Liver (tissue), 9 donors: ENCODE measurements around the gene PXYLP1. TPM values are rescaled to one million over a fixed set of nuclear protein-coding genes. Genes with fewer than 3 reads are reported as not detected.

Experiments
- DNase-seq: peaks from one replicate; pipeline ENCODE4 v3.0.0-alpha.2; 2017; ENCODE audit warnings: low spot score
- H3K27ac ChIP-seq, 2 donors: one replicate each; pipeline ENCODE4 v1.7.0; 2013; ENCODE audit warnings: inconsistent platforms in 2 of 2, low read length in 2 of 2, control low read depth in 1 of 2, low read depth in 1 of 2, mild to moderate bottlenecking in 1 of 2
- H3K27me3 ChIP-seq, 4 donors: one replicate each; pipeline versions ENCODE4 v1.6.1 to v1.7.0; 2013; ENCODE audit warnings: low read length in 3 of 4, inconsistent platforms in 1 of 4, mild to moderate bottlenecking in 1 of 4, moderate library complexity in 1 of 4; ENCODE audit not compliant: control insufficient read depth in 4 of 4, insufficient read depth in 4 of 4
- H3K36me3 ChIP-seq, 4 donors: one replicate each; pipeline versions ENCODE4 v1.6.1 to v1.7.0; 2013; ENCODE audit warnings: low read length in 3 of 4, mild to moderate bottlenecking in 3 of 4, low read depth in 1 of 4, moderate library complexity in 1 of 4; ENCODE audit not compliant: control insufficient read depth in 4 of 4, insufficient read depth in 3 of 4
- H3K4me1 ChIP-seq, 4 donors: one replicate each; pipeline versions ENCODE4 v1.6.1 to v1.7.0; 2013; ENCODE audit warnings: low read length in 3 of 4, mild to moderate bottlenecking in 3 of 4, moderate library complexity in 1 of 4; ENCODE audit not compliant: control insufficient read depth in 4 of 4, insufficient read depth in 4 of 4
- H3K4me3 ChIP-seq, 3 donors: one replicate each; pipeline versions ENCODE4 v1.6.1 to v1.7.0; 2013; ENCODE audit warnings: low read length in 3 of 3, control low read depth in 1 of 3, low read depth in 1 of 3, mild to moderate bottlenecking in 1 of 3
- H3K9ac ChIP-seq, 2 donors: one replicate each; pipeline ENCODE4 v1.7.0; 2013; ENCODE audit warnings: low read length in 2 of 2, mild to moderate bottlenecking in 2 of 2, moderate library complexity in 2 of 2, control low read depth in 1 of 2, low read depth in 1 of 2
- H3K9me3 ChIP-seq, 4 donors: one replicate each; pipeline versions ENCODE4 v1.6.1 to v1.7.0; 2013; ENCODE audit warnings: low read length in 3 of 4; ENCODE audit not compliant: control insufficient read depth in 4 of 4
- FOXA1 ChIP-seq: IDR thresholded peaks from 2 replicates; pipeline ENCODE4 v1.6.1; 2016; ENCODE audit warnings: antibody characterized with exemption
- GABPA ChIP-seq, 2 donors: IDR thresholded peaks in 1 of 2; conservative IDR thresholded peaks in 1 of 2; 2 replicates each; pipeline ENCODE4 v1.6.1; 2016; ENCODE audit warnings: antibody characterized with exemption in 2 of 2, mild to moderate bottlenecking in 1 of 2, moderate library complexity in 1 of 2
- HNF4A ChIP-seq, 2 donors: conservative IDR thresholded peaks; 2 replicates each; pipeline ENCODE4 v1.6.1; 2016; ENCODE audit warnings: antibody characterized with exemption in 2 of 2, mild to moderate bottlenecking in 2 of 2
- HNF4G ChIP-seq: IDR thresholded peaks from 2 replicates; pipeline ENCODE4 v1.6.1; 2016; ENCODE audit warnings: antibody characterized with exemption
- JUND ChIP-seq, 2 donors: IDR thresholded peaks; 2 replicates each; pipeline ENCODE4 v1.6.1; 2016; ENCODE audit warnings: antibody characterized with exemption in 2 of 2
- RAD21 ChIP-seq, 2 donors: IDR thresholded peaks; 2 replicates each; pipeline ENCODE4 v1.6.1; 2016; ENCODE audit warnings: antibody characterized with exemption in 2 of 2, mild to moderate bottlenecking in 2 of 2
- RXRA ChIP-seq, 2 donors: IDR thresholded peaks; 2 replicates each; pipeline ENCODE4 v1.6.1; 2017 to 2018; ENCODE audit warnings: antibody characterized with exemption in 2 of 2, mild to moderate bottlenecking in 1 of 2
- SP1 ChIP-seq: IDR thresholded peaks from 2 replicates; pipeline ENCODE4 v1.6.1; 2018; ENCODE audit warnings: antibody characterized with exemption, mild to moderate bottlenecking
- TAF1 ChIP-seq: conservative IDR thresholded peaks from 2 replicates; pipeline ENCODE4 v1.6.1; 2016; ENCODE audit warnings: antibody characterized with exemption, mild to moderate bottlenecking
- YY1 ChIP-seq: IDR thresholded peaks from 2 replicates; pipeline ENCODE4 v1.6.1; 2016; ENCODE audit warnings: antibody characterized with exemption, mild to moderate bottlenecking
- WGBS: extraction: QIAGEN DNeasy Blood & Tissue Kit; methylation state at CpG from one replicate; pipeline ENCODE4 v1.1.7; 2013; 5-methylcytosine and 5-hydroxymethylcytosine counted together
- polyA plus RNA-seq, 2 donors: library from polyadenylated mRNA; stranded (reverse) in 1 of 2; unstranded in 1 of 2; fragments of 200-250 nt in 1 of 2; fragments of >200 nt in 1 of 2; fragmentation: Nextera tagmentation in 1 of 2; extraction: Ambion mirVana in 1 of 2; gene quantifications; one replicate each; pipeline versions ENCODE4 v1.2.1 to v1.2.3, GENCODE V29; 2013 to 2015
- total RNA-seq, 2 donors: library from RNA; depleted of rRNA; stranded (reverse); fragments of >200 nt; gene quantifications; one replicate each; pipeline ENCODE4 v1.2.3, GENCODE V29; 2014
- TF ChIP-seq, protein P1 (sequence below): IDR thresholded peaks from 2 replicates; pipeline ENCODE4 v1.6.1; 2016; ENCODE audit warnings: antibody characterized with exemption
- TF ChIP-seq, protein P2 (sequence below): IDR thresholded peaks from 2 replicates; pipeline ENCODE4 v1.6.1; 2016; ENCODE audit warnings: antibody characterized with exemption
- TF ChIP-seq, protein P3 (sequence below): IDR thresholded peaks from 2 replicates; pipeline ENCODE4 v1.6.1; 2016; ENCODE audit warnings: antibody characterized with exemption, mild to moderate bottlenecking
- TF ChIP-seq, protein P4 (sequence below): fragments of 150-350 bp; IDR thresholded peaks from 2 replicates; pipeline ENCODE4 v1.5.1; 2017; ENCODE audit warnings: improper control_type of control experiment, low read depth, low read length; ENCODE audit not compliant: missing input control
- donor health status: healthy.
- donor health status: healthy.
- donor health status: healthy.
- donor health status: healthy.
- donor health status: healthy.

The PXYLP1 gene
- total and polyA plus RNA-seq, 4 donors = 1.1 to 5.3 (median 3.1) TPM

DNA sequence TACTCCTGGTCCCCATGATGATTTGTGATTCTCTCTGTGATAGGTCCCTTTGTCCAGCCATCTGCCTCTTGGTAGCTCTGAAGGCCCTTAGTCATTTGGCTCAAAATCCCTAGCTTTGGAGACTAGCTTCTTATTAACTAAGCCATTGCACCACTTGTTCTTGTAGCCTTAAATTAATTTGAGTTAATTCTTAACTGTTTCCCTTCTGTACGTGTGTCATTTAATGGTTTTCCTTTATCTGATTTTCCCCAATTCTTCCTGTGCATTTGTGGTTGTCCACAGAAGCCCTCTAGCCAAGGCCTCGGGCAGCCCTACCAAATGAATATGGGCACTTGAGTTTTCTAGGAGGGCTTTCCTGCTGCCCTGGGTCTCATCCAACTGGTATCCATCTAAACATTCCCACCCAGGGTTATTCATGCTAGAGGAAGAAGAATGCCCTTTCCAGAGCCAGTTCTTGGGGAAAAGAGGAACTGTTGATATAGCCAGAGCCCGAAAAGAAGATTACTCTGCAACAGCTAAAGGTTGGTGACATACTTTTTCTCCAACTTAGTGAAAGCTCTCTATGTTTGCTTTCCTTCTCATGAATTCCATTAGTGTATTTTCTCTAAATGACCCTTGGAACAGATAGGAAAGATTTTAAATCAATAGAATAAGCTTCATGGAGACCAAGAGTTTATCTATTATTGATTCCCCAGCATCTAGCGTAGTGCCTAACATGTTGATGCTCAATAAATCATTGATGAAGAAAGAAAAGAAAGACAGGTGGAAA is 92.5 kb downstream of the PXYLP1 start:
- no peaks in the 10 kb centered on the region for H3K27me3 ChIP-seq
- TF ChIP-seq YY1 (peak; percentile 17), SP1 (peak; percentile 56), HNF4G (peak; percentile 32), JUND (IDR thresholded peaks at IDR 0.05) (no peak), TAF1 (no peak), HNF4A (conservative IDR thresholded peaks at IDR 0.05) (peak; percentile 3 to 11)
- TF ChIP-seq, protein P1, sequence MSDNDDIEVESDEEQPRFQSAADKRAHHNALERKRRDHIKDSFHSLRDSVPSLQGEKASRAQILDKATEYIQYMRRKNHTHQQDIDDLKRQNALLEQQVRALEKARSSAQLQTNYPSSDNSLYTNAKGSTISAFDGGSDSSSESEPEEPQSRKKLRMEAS = no peak
- H3K4me3 ChIP-seq = peak overlapping the region in 2 of 3 donors; percentile 6 to 12
- no peaks in the 10 kb centered on the region for H3K9me3 ChIP-seq
- no peak overlapping the region for H3K27ac ChIP-seq
- no peak for DNase-seq
- H3K9ac ChIP-seq = no peak overlapping the region
- H3K36me3 ChIP-seq = no peaks in the 10 kb centered on the region
- peaks cover 1 to 27% (median 11%) of the 10 kb centered on the region in 4 donors for H3K4me1 ChIP-seq
- WGBS = 27% methylated on average over 4 of the region's 4 CpGs

DNA sequence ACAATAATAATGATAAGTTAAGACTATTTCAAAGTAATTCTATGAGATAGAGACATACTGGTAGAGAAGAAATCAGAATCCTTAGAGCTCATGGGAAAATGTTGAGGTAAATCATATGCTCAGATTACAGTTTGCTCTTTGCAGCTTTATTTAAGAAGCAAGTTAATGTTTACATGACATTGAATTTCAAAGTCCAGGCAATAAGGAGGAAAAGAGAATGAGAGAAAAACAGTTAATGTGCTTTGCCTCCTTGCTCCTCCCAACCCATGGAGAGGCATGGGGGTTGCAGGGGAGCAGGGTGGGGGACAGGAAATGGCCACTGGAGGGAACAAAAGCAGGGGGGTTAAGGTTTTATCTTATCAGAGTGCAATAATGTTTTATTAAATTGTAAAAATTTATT is 94.5 kb downstream of the PXYLP1 start:
- Histone ChIP-seq H3K27ac (no peak overlapping the region), H3K4me3 (no peak overlapping the region), H3K9ac (no peak overlapping the region), H3K27me3 (no peaks in the 10 kb centered on the region), H3K4me1 (peaks cover 1 to 27% (median 11%) of the 10 kb centered on the region in 4 donors), H3K36me3 (no peaks in the 10 kb centered on the region), H3K9me3 (no peaks in the 10 kb centered on the region)
- no peak for DNase-seq
- TF ChIP-seq, protein P2, sequence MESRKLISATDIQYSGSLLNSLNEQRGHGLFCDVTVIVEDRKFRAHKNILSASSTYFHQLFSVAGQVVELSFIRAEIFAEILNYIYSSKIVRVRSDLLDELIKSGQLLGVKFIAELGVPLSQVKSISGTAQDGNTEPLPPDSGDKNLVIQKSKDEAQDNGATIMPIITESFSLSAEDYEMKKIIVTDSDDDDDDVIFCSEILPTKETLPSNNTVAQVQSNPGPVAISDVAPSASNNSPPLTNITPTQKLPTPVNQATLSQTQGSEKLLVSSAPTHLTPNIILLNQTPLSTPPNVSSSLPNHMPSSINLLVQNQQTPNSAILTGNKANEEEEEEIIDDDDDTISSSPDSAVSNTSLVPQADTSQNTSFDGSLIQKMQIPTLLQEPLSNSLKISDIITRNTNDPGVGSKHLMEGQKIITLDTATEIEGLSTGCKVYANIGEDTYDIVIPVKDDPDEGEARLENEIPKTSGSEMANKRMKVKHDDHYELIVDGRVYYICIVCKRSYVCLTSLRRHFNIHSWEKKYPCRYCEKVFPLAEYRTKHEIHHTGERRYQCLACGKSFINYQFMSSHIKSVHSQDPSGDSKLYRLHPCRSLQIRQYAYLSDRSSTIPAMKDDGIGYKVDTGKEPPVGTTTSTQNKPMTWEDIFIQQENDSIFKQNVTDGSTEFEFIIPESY = no peak
- no peak for TF ChIP-seq RAD21 (IDR thresholded peaks at IDR 0.05)
- TF ChIP-seq HNF4G = peak; percentile 9
- TF ChIP-seq, protein P3, sequence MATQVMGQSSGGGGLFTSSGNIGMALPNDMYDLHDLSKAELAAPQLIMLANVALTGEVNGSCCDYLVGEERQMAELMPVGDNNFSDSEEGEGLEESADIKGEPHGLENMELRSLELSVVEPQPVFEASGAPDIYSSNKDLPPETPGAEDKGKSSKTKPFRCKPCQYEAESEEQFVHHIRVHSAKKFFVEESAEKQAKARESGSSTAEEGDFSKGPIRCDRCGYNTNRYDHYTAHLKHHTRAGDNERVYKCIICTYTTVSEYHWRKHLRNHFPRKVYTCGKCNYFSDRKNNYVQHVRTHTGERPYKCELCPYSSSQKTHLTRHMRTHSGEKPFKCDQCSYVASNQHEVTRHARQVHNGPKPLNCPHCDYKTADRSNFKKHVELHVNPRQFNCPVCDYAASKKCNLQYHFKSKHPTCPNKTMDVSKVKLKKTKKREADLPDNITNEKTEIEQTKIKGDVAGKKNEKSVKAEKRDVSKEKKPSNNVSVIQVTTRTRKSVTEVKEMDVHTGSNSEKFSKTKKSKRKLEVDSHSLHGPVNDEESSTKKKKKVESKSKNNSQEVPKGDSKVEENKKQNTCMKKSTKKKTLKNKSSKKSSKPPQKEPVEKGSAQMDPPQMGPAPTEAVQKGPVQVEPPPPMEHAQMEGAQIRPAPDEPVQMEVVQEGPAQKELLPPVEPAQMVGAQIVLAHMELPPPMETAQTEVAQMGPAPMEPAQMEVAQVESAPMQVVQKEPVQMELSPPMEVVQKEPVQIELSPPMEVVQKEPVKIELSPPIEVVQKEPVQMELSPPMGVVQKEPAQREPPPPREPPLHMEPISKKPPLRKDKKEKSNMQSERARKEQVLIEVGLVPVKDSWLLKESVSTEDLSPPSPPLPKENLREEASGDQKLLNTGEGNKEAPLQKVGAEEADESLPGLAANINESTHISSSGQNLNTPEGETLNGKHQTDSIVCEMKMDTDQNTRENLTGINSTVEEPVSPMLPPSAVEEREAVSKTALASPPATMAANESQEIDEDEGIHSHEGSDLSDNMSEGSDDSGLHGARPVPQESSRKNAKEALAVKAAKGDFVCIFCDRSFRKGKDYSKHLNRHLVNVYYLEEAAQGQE = no peak
- TF ChIP-seq, protein P4, sequence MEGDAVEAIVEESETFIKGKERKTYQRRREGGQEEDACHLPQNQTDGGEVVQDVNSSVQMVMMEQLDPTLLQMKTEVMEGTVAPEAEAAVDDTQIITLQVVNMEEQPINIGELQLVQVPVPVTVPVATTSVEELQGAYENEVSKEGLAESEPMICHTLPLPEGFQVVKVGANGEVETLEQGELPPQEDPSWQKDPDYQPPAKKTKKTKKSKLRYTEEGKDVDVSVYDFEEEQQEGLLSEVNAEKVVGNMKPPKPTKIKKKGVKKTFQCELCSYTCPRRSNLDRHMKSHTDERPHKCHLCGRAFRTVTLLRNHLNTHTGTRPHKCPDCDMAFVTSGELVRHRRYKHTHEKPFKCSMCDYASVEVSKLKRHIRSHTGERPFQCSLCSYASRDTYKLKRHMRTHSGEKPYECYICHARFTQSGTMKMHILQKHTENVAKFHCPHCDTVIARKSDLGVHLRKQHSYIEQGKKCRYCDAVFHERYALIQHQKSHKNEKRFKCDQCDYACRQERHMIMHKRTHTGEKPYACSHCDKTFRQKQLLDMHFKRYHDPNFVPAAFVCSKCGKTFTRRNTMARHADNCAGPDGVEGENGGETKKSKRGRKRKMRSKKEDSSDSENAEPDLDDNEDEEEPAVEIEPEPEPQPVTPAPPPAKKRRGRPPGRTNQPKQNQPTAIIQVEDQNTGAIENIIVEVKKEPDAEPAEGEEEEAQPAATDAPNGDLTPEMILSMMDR = no peak
- peak; percentile 31 to 43 for TF ChIP-seq HNF4A (conservative IDR thresholded peaks at IDR 0.05)
- no peak for TF ChIP-seq RXRA (IDR thresholded peaks at IDR 0.05)
- no peak for TF ChIP-seq GABPA (IDR thresholded peaks at IDR 0.05 in 1 of 2, conservative IDR thresholded peaks at IDR 0.05 in 1 of 2)
- TF ChIP-seq FOXA1 = no peak
- TF ChIP-seq JUND (IDR thresholded peaks at IDR 0.05) = no peak
